ENCODE measurements around the gene IL17RA.

The IL17RA gene

GRCh38 chr22:17047656-17048055 lies 37.1 kb upstream of the IL17RA start:
- no peak for TF ChIP-seq CTCF (conservative IDR thresholded peaks at IDR 0.05; ENCODE audit: low read length)
- no peak for DNase-seq (ENCODE audit: low read depth)
- H3K4me3 ChIP-seq (ENCODE audit: low read length) = no peak overlapping the region

GRCh38 chr22:17056058-17056457 lies 28.7 kb upstream of the IL17RA start:
- no peak for TF ChIP-seq CTCF (conservative IDR thresholded peaks at IDR 0.05; ENCODE audit: low read length)
- DNase-seq (ENCODE audit: low read depth) = no peak
- no peak overlapping the region for H3K4me3 ChIP-seq (ENCODE audit: low read length)

GRCh38 chr22:17056807-17057206 lies 28.0 kb upstream of the IL17RA start:
- TF ChIP-seq CTCF (conservative IDR thresholded peaks at IDR 0.05; ENCODE audit: low read length) = no peak
- DNase-seq (ENCODE audit: low read depth) = no peak
- no peak overlapping the region for H3K4me3 ChIP-seq (ENCODE audit: low read length)

GRCh38 chr22:17057959-17058814 lies 26.6 kb upstream of the IL17RA start:
- peak; percentile 83 for DNase-seq (ENCODE audit: low read depth)
- TF ChIP-seq CTCF (conservative IDR thresholded peaks at IDR 0.05; ENCODE audit: low read length) = peak; percentile 97

GRCh38 chr22:17060126-17060525 lies 24.7 kb upstream of the IL17RA start:
- no peak overlapping the region for H3K4me3 ChIP-seq (ENCODE audit: low read length)
- TF ChIP-seq CTCF (conservative IDR thresholded peaks at IDR 0.05; ENCODE audit: low read length) = no peak
- DNase-seq (ENCODE audit: low read depth) = no peak

More at GRCh38 chr22:17057959-17058814, 26.6 kb upstream of the IL17RA start:
- no peak overlapping the region for H3K4me3 ChIP-seq (ENCODE audit: low read length)

GRCh38 chr22:17063411-17064106 lies 21.2 kb upstream of the IL17RA start:
- 0 out of 2 replicates have a peak, but pooled peaks have one; percentile 14 for TF ChIP-seq CTCF (conservative IDR thresholded peaks at IDR 0.05; ENCODE audit: low read length)
- peak; percentile 29 for DNase-seq (ENCODE audit: low read depth)
- no peak overlapping the region for H3K4me3 ChIP-seq (ENCODE audit: low read length)

Measured in AG10803 (cell line).